Heart left ventricle (tissue), 16 donors: ENCODE data around the gene GABARAPL2. TPM values are rescaled to one million over a fixed set of nuclear protein-coding genes. Genes with fewer than 3 reads are reported as not detected.

Experiments
- ATAC-seq, 4 donors: fragments of 200-7000 bp; cut with Tn5 transposase; one replicate each; pipeline ENCODE4 v1.9.1; 2020 to 2022; ENCODE audit warnings: moderate library complexity in 4 of 4, mild to moderate bottlenecking in 3 of 4, moderate number of reproducible peaks in 1 of 4
- DNase-seq, 5 donors: peaks; one replicate each; pipeline ENCODE4 v3.0.0-alpha.2; 2020
- H3K27ac ChIP-seq, 12 donors: fragments of 200-600 bp; sonication (generic) in 4 of 12; one replicate each; pipeline versions ENCODE4 v1.5.0 to v1.8.0; 2016 to 2022; ENCODE audit warnings: mild to moderate bottlenecking in 2 of 12
- H3K27me3 ChIP-seq, 9 donors: fragments of 200-600 bp; sonication (generic) in 2 of 9; one replicate each; pipeline versions ENCODE4 v1.5.1 to v1.8.0; 2016 to 2022; ENCODE audit warnings: mild to moderate bottlenecking in 3 of 9
- H3K36me3 ChIP-seq, 9 donors: fragments of 200-600 bp; sonication (generic) in 2 of 9; one replicate each; pipeline versions ENCODE4 v1.5.0 to v1.8.0; 2018 to 2022; ENCODE audit warnings: mild to moderate bottlenecking in 2 of 9
- H3K4me1 ChIP-seq, 12 donors: fragments of 200-600 bp; sonication (generic) in 4 of 12; one replicate each; pipeline versions ENCODE4 v1.5.0 to v1.8.0; 2016 to 2022; ENCODE audit warnings: mild to moderate bottlenecking in 3 of 12
- H3K4me3 ChIP-seq, 12 donors: fragments of 200-600 bp; sonication (generic) in 4 of 12; one replicate each; pipeline versions ENCODE4 v1.5.0 to v1.8.0; 2017 to 2022; ENCODE audit warnings: mild to moderate bottlenecking in 9 of 12, moderate library complexity in 4 of 12
- H3K9me3 ChIP-seq, 12 donors: fragments of 200-600 bp; sonication (generic) in 4 of 12; one replicate each; pipeline versions ENCODE4 v1.5.0 to v1.8.0; 2016 to 2022; ENCODE audit warnings: mild to moderate bottlenecking in 1 of 12
- POLR2A ChIP-seq, 2 donors: fragments of 450-650 bp; IDR thresholded peaks; one replicate each; pipeline ENCODE4 v1.6.1; 2017; ENCODE audit warnings: antibody characterized with exemption in 2 of 2, mild to moderate bottlenecking in 2 of 2, moderate library complexity in 2 of 2
- WGBS, 4 donors: extraction: QIAGEN DNeasy Blood & Tissue Kit in 2 of 4; methylation state at CpG; one replicate each; pipeline versions ENCODE4 v1.1.5 to v1.1.7; 2013 to 2018; 5-methylcytosine and 5-hydroxymethylcytosine counted together
- intact Hi-C, 10 donors: fragments of 100-400 bp; cut with DNase I; formaldehyde crosslinking; loops; one replicate each; pipeline versions ENCODE4 v1.11.1 to v1.14.2; 2022
- polyA plus RNA-seq, 2 donors: library from polyadenylated mRNA; stranded (reverse); fragments of 200-250 nt; gene quantifications; one replicate each; pipeline ENCODE4 v1.2.3, GENCODE V29; 2013
- total RNA-seq, 9 donors: library from RNA; depleted of rRNA in 2 of 9; stranded (reverse); fragments of >200 nt in 2 of 9; fragmentation: NEBNext Ultra II Directional in 3 of 9; extraction: Animal tissue kit (Norgen Biotek cat#: 25700) in 3 of 9; gene quantifications; one replicate each; pipeline versions ENCODE4 v1.1.0 to v1.2.4, GENCODE V29; 2016 to 2023
- TF ChIP-seq, protein P1 (sequence below), 12 donors: fragments of 200-600 bp; sonication (generic) in 4 of 12; IDR thresholded peaks; one replicate each; pipeline versions ENCODE4 v1.5.0 to v1.8.0; 2018 to 2022; ENCODE audit warnings: antibody characterized with exemption in 12 of 12, mild to moderate bottlenecking in 5 of 12
- donor health status: ischemic (EF 13 %, LVEDD 7.1; RV severe dilation, severe dysfunction).
- donor health status: healthy with polysubstance abuse.
- donor health status: DM: no; HTN: yes; CAD: no.
- donor health status: DM: no; HTN: no; CAD: no.
- donor health status: ischemic (EF 25% LVEDD 6.9; RV normal size, moderate dysfunction).
- donor health status: ischemic (EF 25% LVEDD 5.7; RV mildly dilated, moderate dysfunction).
- donor health status: healthy.
- donor health status: DM: yes; HTN: yes; CAD: no.
- donor health status: ischemic (EF 35%, LVEDD 5.7; RV mildly dilated, moderate dysfunction).
- donor health status: nonischemic (EF 11% LVEDD 7.7; RV severe dilation, severe dysfunction).
- donor health status: DM: yes; HTN: yes; CAD: no.
- donor health status: PGD.
- donor health status: ischemic (EF 29% LVEDD 5.4; RV normal size, mild dysfunction).
- donor health status: nonischemic (EF 23%, LVEDD 6.1; RV moderate dilation, normal function).

The GABARAPL2 gene
- total and polyA plus RNA-seq, 11 donors: 141 to 256 (median 210) TPM

DNA sequence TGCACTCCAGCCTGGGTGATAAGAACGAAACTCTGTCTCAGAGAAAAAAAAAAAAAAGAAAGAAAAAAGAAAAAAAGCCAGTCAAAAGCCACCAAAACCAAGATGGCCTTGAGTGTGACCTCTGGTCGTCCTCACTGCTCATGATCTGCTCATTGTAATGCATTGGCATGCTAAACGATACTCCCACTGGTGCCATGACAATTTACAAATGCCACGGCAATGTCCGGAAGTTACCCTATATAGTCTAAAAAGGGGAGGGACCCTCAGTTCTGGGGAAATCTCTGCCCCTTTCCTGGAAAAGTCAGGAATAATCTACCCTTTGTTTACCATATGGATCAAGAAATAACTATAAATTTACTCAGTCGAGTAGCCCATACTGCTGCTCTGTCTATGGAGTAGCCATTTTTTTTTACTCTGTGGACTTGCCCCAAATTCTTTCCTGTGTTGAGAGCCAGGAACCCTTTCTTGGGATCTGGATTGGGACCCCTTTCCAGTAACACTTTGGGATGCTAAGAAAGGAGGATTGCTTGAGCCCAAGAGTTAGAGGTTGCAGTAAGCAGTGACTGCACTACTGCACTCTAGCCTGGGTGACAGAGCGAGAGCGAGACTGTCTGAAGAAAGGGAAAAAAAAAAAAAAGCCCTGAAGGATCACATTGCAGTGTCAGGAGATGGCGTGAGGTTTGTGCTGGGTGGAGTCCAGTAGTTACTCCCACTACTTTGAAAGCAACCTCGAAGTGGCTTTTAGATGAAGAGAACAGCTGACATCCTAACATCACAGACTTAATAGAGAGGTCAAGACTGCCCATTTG, 6.4 kb upstream of the GABARAPL2 start:
- peaks cover 0 to 15% (median 6%) of the 10 kb centered on the region in 12 donors for H3K4me1 ChIP-seq
- H3K9me3 ChIP-seq: no peaks in the 10 kb centered on the region
- DNase-seq: peak in 3 of 5 donors; percentile 42 to 54 (median 47)
- H3K4me3 ChIP-seq: no peak overlapping the region
- WGBS, 4 donors: 62 to 71% (median 64%) methylated on average over 10 of the region's 10 CpGs
- intact Hi-C loops: loop anchor here in 5 of 10 donors (5.0 to 10.0 kb wide), 3 partner anchors 42 to 85 kb away; partner anchors contain the start of gene ADAT1 (in 2 of the 5)
- peak in 3 of 4 donors; percentile 1 to 18 (median 2) for ATAC-seq
- no peaks in the 10 kb centered on the region for H3K36me3 ChIP-seq
- H3K27ac ChIP-seq: peak overlapping the region in 4 of 12 donors; percentile 30 to 54 (median 50)
- no peaks in the 10 kb centered on the region for H3K27me3 ChIP-seq
- TF ChIP-seq, protein P1, sequence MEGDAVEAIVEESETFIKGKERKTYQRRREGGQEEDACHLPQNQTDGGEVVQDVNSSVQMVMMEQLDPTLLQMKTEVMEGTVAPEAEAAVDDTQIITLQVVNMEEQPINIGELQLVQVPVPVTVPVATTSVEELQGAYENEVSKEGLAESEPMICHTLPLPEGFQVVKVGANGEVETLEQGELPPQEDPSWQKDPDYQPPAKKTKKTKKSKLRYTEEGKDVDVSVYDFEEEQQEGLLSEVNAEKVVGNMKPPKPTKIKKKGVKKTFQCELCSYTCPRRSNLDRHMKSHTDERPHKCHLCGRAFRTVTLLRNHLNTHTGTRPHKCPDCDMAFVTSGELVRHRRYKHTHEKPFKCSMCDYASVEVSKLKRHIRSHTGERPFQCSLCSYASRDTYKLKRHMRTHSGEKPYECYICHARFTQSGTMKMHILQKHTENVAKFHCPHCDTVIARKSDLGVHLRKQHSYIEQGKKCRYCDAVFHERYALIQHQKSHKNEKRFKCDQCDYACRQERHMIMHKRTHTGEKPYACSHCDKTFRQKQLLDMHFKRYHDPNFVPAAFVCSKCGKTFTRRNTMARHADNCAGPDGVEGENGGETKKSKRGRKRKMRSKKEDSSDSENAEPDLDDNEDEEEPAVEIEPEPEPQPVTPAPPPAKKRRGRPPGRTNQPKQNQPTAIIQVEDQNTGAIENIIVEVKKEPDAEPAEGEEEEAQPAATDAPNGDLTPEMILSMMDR (IDR thresholded peaks at IDR 0.05): no peak
- TF ChIP-seq POLR2A (IDR thresholded peaks at IDR 0.05): no peak

DNA sequence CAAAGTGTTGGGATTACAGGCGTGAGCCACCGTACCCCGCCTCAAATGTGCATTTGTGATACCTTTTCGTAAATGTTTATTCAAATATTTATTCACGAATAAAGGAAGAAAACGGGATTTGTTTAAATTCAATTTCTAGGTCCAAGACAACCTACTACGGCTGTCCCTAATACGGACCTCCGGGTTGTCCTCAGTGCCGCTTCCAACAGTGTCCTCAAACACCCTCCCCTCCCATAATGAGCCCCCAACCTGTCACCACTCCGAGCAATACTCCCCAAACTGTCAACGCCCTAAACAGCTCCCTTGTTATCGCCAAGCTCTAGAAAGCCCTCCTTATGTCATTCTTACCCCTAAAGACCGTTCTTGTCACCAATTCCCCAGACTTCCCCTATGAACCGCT, 539 bp upstream of the GABARAPL2 start:
- peaks cover 0 to 49% (median 43%) of the 10 kb centered on the region in 12 donors for H3K4me1 ChIP-seq
- TF ChIP-seq, protein P1 (IDR thresholded peaks at IDR 0.05): no peak
- TF ChIP-seq POLR2A (IDR thresholded peaks at IDR 0.05): no peak
- peak overlapping the region; percentile 72 to 100 (median 92) for H3K4me3 ChIP-seq
- H3K9me3 ChIP-seq: no peaks in the 10 kb centered on the region
- H3K27me3 ChIP-seq: no peaks in the 10 kb centered on the region
- H3K27ac ChIP-seq: peak overlapping the region in 11 of 12 donors; percentile 71 to 95 (median 84)
- DNase-seq (no peak), ATAC-seq (peak in 3 of 4 donors; percentile 22 to 41 (median 38))
- WGBS, 4 donors: 21 to 24% (median 22%) methylated on average over 15 of the region's 15 CpGs
- peaks cover 0 to 34% (median 30%) of the 10 kb centered on the region in 9 donors for H3K36me3 ChIP-seq
- intact Hi-C loops: loop anchor here in 5 of 10 donors (1.0 to 10.0 kb wide), 3 partner anchors 9 to 59 kb away; partner anchors contain the start of genes ADAT1 (in 5 of the 5) and TMEM231 (in 1 of the 5)

DNA sequence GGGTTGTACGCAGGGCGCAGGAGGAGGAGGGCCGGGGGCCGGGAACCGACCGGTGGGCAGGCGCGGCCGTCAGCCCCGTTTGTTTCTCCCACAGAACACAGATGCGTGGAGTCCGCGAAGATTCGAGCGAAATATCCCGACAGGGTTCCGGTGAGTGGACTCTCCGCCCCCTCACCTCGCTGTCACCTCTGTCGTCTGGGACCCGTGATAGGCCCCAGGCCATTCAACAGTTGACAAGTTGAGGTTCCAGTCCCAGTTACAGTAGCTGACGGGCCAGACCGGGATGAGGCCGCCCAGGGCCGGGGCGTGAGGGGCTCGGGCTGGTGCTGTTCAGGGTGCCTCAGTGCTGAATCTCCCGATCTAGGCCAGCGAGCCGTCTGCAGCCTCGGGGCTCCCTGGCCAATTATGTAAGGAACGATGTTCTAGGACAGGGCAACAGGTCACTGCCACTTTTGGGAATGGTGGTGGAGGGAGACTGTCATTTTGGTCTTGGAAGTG, 628 bp downstream of the GABARAPL2 start:
- no peak for TF ChIP-seq POLR2A (IDR thresholded peaks at IDR 0.05)
- TF ChIP-seq, protein P1 (IDR thresholded peaks at IDR 0.05): no peak
- Histone ChIP-seq H3K27me3 (no peaks in the 10 kb centered on the region), H3K9me3 (no peaks in the 10 kb centered on the region), H3K36me3 (peaks cover 0 to 46% (median 42%) of the 10 kb centered on the region in 9 donors), H3K4me1 (peaks cover 3 to 61% (median 52%) of the 10 kb centered on the region in 12 donors), H3K4me3 (peak overlapping the region; percentile 72 to 100 (median 92)), H3K27ac (peak overlapping the region; percentile 59 to 95 (median 84))
- intact Hi-C loops: loop anchor here in 5 of 10 donors (1.0 to 10.0 kb wide), 3 partner anchors 11 to 58 kb away; partner anchors contain the start of genes ADAT1 (in 5 of the 5) and TMEM231 (in 1 of the 5)
- ATAC-seq (peak in 2 of 4 donors; percentile 12 to 31), DNase-seq (peak in 2 of 5 donors; percentile 25 to 63)
- 0 to 3% (median 1%) methylated on average over 16 to 32 of the region's 32 CpGs for WGBS, 4 donors
